ENCODE data around the gene ADAM19. TPM values are rescaled to one million over a fixed set of nuclear protein-coding genes. Genes with fewer than 3 reads are reported as not detected.

The ADAM19 gene
- polyA plus RNA-seq, 1 of the 3 experiments (the other 2 are of a cell fraction) = 46.9 TPM

DNA sequence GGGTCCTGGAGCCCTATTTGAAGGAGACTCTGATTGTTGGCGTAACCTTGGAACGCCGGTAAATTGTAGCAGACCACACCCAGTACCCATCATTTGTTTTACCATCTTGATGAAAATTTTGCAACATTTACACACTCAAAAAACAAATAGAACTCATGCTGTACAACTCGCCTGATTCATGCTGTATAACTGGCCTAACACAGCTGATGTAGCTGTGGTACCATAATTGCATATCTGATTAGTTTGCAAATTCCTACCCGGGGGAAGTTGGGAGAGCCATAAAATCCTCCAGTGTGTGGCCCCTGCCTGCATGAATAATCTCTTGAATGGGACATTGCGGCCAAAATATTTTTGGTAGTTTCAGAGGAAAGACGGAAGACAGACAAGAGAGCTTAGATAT is 105.9 kb downstream of the ADAM19 start:
- no peak for DNase-seq
- Histone ChIP-seq H3K9ac (no peak overlapping the region), H3K9me2 (no peaks in the 10 kb centered on the region), H4K20me1 (ENCODE audit: insufficient read depth) (no peaks in the 10 kb centered on the region), H3K27ac (ENCODE audit: low read depth in 2 of 2, low read length in 1 of 2) (peak overlapping the region in 1 of 2 experiments; percentile 40; a peak in 1 of 4 replicates), H2AFZ (ENCODE audit: low read depth) (no peak overlapping the region), H3K4me1 (ENCODE audit: control insufficient read depth in 1 of 2, insufficient read depth in 2 of 2, low read depth in 1 of 2, low read length in 1 of 2) (peaks cover 0 to 18% of the 10 kb centered on the region in 2 experiments; a peak in 2 of 4 replicates), H3K79me2 (ENCODE audit: insufficient read depth) (peaks cover 3% of the 10 kb centered on the region; the same call in 1 of the 2 replicates), H3K4me3 (ENCODE audit: low read depth in 2 of 2, low read length in 1 of 2) (no peak overlapping the region), H3K9me3 (no peaks in the 10 kb centered on the region), H3K4me2 (no peak overlapping the region), H3K36me3 (replicated peaks in 1 of 2; ENCODE audit: control insufficient read depth in 1 of 2, insufficient read depth in 2 of 2, low read length in 1 of 2) (peaks cover 4 to 19% of the 10 kb centered on the region in 2 experiments), H3K27me3 (ENCODE audit: insufficient read depth) (no peaks in the 10 kb centered on the region), H3F3A (replicated peaks; ENCODE audit: insufficient read depth) (peaks cover 27% of the 10 kb centered on the region)
- ChIA-PET POLR2A (no interaction called here), CTCF (interaction anchor here (0.7 to 5.0 kb wide), 13 partner anchors 9 to 274 kb away, joined by 3 to 46 read pairs (median 3); partner anchors contain the start of genes LSM11 and NIPAL4)
- WGBS (ENCODE audit: low lambda C conversion rate) = 70% methylated on average over 7 of the region's 7 CpGs
- 0 out of 2 replicates have a peak, but pooled peaks have one; percentile 2 for TF ChIP-seq FOSL2 (IDR thresholded peaks at IDR 0.05; ENCODE audit: borderline replicate concordance, low read depth)
- TF ChIP-seq EZH2phosphoT487 (IDR thresholded peaks at IDR 0.05; ENCODE audit: borderline replicate concordance, low read depth) = no peak

GRCh38 chr5:157469073-157469472 is 106.5 kb downstream of the ADAM19 start:
- H3K4me2 ChIP-seq = no peak overlapping the region
- TF ChIP-seq MAX (IDR thresholded peaks at IDR 0.05; ENCODE audit: low read depth) = no peak
- TF ChIP-seq, protein P1, sequence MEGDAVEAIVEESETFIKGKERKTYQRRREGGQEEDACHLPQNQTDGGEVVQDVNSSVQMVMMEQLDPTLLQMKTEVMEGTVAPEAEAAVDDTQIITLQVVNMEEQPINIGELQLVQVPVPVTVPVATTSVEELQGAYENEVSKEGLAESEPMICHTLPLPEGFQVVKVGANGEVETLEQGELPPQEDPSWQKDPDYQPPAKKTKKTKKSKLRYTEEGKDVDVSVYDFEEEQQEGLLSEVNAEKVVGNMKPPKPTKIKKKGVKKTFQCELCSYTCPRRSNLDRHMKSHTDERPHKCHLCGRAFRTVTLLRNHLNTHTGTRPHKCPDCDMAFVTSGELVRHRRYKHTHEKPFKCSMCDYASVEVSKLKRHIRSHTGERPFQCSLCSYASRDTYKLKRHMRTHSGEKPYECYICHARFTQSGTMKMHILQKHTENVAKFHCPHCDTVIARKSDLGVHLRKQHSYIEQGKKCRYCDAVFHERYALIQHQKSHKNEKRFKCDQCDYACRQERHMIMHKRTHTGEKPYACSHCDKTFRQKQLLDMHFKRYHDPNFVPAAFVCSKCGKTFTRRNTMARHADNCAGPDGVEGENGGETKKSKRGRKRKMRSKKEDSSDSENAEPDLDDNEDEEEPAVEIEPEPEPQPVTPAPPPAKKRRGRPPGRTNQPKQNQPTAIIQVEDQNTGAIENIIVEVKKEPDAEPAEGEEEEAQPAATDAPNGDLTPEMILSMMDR (IDR thresholded peaks at IDR 0.05) = 0 out of 2 replicates have a peak, but pooled peaks have one; percentile 23

GRCh38 chr5:157468293-157468965 is 107.1 kb downstream of the ADAM19 start:
- Histone ChIP-seq H3K9ac (no peak overlapping the region), H3K27ac (ENCODE audit: low read depth in 2 of 2, low read length in 1 of 2) (peak overlapping the region in 1 of 2 experiments; percentile 40; a peak in 1 of 4 replicates), H4K20me1 (ENCODE audit: insufficient read depth) (no peaks in the 10 kb centered on the region), H3F3A (replicated peaks; ENCODE audit: insufficient read depth) (peaks cover 24% of the 10 kb centered on the region), H3K4me2 (no peak overlapping the region), H3K4me1 (ENCODE audit: control insufficient read depth in 1 of 2, insufficient read depth in 2 of 2, low read depth in 1 of 2, low read length in 1 of 2) (peaks cover 0 to 18% of the 10 kb centered on the region in 2 experiments; a peak in 2 of 4 replicates), H3K27me3 (ENCODE audit: insufficient read depth) (no peaks in the 10 kb centered on the region), H3K79me2 (ENCODE audit: insufficient read depth) (no peaks in the 10 kb centered on the region), H2AFZ (ENCODE audit: low read depth) (no peak overlapping the region), H3K36me3 (replicated peaks in 1 of 2; ENCODE audit: control insufficient read depth in 1 of 2, insufficient read depth in 2 of 2, low read length in 1 of 2) (peaks cover 3 to 16% of the 10 kb centered on the region in 2 experiments), H3K4me3 (ENCODE audit: low read depth in 2 of 2, low read length in 1 of 2) (no peak overlapping the region), H3K9me2 (no peaks in the 10 kb centered on the region), H3K9me3 (no peaks in the 10 kb centered on the region)
- no peak for TF ChIP-seq NRF1 (IDR thresholded peaks at IDR 0.05; ENCODE audit: low read depth, low read length)
- no peak for TF ChIP-seq MEF2A (IDR thresholded peaks at IDR 0.05; ENCODE audit: borderline replicate concordance, low read depth)
- no peak for TF ChIP-seq RAD21 (IDR thresholded peaks at IDR 0.05; ENCODE audit: low read length)
- TF ChIP-seq, protein P1 (IDR thresholded peaks at IDR 0.05) = no peak
- TF ChIP-seq, protein P2, sequence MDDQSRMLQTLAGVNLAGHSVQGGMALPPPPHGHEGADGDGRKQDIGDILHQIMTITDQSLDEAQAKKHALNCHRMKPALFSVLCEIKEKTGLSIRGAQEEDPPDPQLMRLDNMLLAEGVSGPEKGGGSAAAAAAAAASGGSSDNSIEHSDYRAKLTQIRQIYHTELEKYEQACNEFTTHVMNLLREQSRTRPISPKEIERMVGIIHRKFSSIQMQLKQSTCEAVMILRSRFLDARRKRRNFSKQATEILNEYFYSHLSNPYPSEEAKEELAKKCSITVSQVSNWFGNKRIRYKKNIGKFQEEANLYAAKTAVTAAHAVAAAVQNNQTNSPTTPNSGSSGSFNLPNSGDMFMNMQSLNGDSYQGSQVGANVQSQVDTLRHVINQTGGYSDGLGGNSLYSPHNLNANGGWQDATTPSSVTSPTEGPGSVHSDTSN (IDR thresholded peaks at IDR 0.05) = no peak
- no peak for TF ChIP-seq RCOR1 (IDR thresholded peaks at IDR 0.05; ENCODE audit: low read length)
- TF ChIP-seq, protein P3, sequence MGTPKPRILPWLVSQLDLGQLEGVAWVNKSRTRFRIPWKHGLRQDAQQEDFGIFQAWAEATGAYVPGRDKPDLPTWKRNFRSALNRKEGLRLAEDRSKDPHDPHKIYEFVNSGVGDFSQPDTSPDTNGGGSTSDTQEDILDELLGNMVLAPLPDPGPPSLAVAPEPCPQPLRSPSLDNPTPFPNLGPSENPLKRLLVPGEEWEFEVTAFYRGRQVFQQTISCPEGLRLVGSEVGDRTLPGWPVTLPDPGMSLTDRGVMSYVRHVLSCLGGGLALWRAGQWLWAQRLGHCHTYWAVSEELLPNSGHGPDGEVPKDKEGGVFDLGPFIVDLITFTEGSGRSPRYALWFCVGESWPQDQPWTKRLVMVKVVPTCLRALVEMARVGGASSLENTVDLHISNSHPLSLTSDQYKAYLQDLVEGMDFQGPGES (IDR thresholded peaks at IDR 0.05; ENCODE audit: low read depth, low read length) = no peak
- WGBS (ENCODE audit: low lambda C conversion rate) = 96% methylated on average over 13 of the region's 13 CpGs
- ChIA-PET POLR2A (no interaction called here), CTCF (interaction anchor here (1.2 to 5.0 kb wide), 9 partner anchors 8 to 140 kb away, joined by 3 to 46 read pairs (median 4); partner anchors contain the start of gene NIPAL4)
- DNase-seq = no peak

More at GRCh38 chr5:157469073-157469472, 106.5 kb downstream of the ADAM19 start:
- H3K27me3 ChIP-seq (ENCODE audit: insufficient read depth) = no peaks in the 10 kb centered on the region
- no peaks in the 10 kb centered on the region for H3K9me2 ChIP-seq
- H2AFZ ChIP-seq (ENCODE audit: low read depth) = no peak overlapping the region
- ChIA-PET POLR2A (no interaction called here), CTCF (interaction anchor here (1.2 to 5.0 kb wide), 9 partner anchors 8 to 216 kb away, joined by 3 to 46 read pairs (median 6); partner anchors contain the start of gene NIPAL4)
- peaks cover 0 to 18% of the 10 kb centered on the region in 2 experiments; a peak in 2 of 4 replicates for H3K4me1 ChIP-seq (ENCODE audit: control insufficient read depth in 1 of 2, insufficient read depth in 2 of 2, low read depth in 1 of 2, low read length in 1 of 2)
- H4K20me1 ChIP-seq (ENCODE audit: insufficient read depth) = no peaks in the 10 kb centered on the region
- 94% methylated on average over 7 of the region's 7 CpGs for WGBS (ENCODE audit: low lambda C conversion rate)
- no peaks in the 10 kb centered on the region for H3K9me3 ChIP-seq
- H3K27ac ChIP-seq (ENCODE audit: low read depth in 2 of 2, low read length in 1 of 2) = peak overlapping the region in 1 of 2 experiments; percentile 40; a peak in 1 of 4 replicates
- H3K79me2 ChIP-seq (ENCODE audit: insufficient read depth) = no peaks in the 10 kb centered on the region
- no peak overlapping the region for H3K9ac ChIP-seq
- DNase-seq = no peak
- H3K36me3 ChIP-seq (replicated peaks in 1 of 2; ENCODE audit: control insufficient read depth in 1 of 2, insufficient read depth in 2 of 2, low read length in 1 of 2) = peaks cover 3 to 16% of the 10 kb centered on the region in 2 experiments
- peaks cover 28% of the 10 kb centered on the region for H3F3A ChIP-seq (replicated peaks; ENCODE audit: insufficient read depth)
- H3K4me3 ChIP-seq (ENCODE audit: low read depth in 2 of 2, low read length in 1 of 2) = no peak overlapping the region

Data from SK-N-SH (cell line).